Kidney glomerular epithelial cell (primary cell): ENCODE results near the gene PPP2R3B.

Experiments used
- DNase-seq: peaks from one replicate; lab custom pipeline; 2025; lab: John Stamatoyannopoulos, UW

Gene PPP2R3B

DNA sequence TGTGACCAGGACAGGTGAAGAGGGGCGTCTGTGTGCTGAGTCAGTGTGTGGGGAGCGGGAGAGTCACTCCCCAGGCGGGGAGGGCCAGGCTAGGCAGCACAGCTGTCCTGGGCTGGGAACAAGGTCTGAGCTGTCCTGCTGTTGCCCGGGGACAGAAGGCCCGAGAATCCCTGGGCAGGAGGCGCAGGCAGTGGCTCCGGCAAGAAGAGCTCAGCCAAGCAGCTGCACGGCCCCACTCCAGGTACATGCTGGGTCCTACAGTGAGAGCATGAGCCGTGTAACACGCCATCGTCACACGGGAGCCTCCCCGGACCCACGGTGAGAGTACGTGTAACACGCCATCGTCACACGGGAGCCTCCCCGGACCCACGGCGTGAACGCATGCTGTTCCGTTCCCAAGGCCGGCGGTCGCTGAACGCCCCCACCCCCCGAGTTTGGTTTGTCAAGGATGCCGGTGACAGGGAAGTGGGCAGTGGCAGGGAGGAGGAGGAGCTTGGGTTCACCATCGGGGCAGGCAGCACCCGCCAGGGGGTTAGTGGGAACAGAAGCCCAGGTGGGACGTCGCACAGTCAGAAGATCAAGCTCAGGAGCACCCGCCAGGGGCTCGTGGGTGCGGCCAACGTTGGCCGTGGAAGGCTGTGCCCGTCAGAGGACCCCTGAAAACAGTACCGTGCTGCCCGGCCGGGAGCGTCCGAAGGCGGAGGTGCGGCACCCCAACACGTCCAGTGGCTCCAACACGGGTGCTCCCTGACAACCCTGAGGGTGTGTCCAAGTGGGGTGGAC is 15.6 kb downstream of the PPP2R3B start:
- no peak for DNase-seq

DNA sequence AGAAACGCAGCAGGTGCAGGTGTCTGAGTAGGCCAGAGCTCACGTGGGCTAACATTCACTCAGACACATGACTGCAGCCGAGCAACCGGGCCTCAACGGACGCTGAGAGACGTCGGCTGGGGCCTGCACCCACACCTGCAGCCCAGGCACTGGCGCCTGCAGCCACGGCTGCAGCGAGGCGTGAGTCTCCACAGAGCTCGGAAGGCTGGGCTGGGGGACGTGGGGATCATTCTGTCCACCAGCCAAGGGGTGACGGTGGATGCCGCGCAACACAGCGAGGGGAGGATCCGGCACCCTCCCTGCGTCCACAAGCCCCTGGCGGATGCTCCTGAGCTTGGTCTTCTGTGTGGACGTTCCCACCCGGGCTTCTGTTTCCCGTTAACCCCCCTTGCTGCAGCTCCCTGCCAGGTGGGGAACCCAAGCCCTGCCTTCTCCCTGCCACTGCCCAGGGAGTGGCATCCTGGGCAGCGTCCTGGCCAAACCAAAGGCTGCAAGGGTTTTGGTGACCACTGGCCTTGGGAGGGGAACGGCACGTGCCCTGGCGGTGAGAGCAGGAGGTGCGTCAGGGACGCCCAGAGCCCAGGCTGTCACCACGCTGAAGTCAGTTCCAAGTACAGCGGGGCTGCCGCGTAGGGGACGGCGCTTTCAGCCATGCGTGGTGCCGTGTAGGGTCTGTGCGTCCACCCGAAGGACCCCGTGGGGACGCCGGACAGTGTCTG is 16.3 kb downstream of the PPP2R3B start:
- DNase-seq: no peak

DNA sequence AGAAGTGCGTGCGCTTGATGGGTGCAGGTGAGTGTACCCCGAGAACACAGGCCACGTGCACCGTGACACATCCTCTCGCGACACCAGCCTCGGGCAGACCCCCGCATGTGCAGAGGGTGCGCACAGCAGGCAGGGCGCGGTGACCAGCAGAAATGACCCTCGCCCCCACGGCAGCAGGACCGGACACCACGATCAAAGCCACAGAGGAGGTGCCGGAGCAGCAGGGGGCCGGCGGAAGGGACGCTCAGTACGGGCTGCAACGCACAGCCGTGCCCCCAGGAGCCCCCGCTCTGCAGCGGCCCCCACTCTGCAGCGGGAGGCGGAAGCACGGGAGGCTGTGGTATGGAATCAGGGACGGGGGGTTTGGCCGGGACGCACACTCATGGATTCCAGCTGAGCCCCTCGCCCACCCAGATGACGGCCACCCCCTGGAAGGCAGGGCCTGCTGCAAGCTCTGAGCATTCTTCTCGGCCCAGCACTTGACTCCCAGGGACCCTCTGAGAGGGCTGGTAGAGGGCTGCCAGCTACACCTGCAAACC is 17.1 kb downstream of the PPP2R3B start:
- no peak for DNase-seq

DNA sequence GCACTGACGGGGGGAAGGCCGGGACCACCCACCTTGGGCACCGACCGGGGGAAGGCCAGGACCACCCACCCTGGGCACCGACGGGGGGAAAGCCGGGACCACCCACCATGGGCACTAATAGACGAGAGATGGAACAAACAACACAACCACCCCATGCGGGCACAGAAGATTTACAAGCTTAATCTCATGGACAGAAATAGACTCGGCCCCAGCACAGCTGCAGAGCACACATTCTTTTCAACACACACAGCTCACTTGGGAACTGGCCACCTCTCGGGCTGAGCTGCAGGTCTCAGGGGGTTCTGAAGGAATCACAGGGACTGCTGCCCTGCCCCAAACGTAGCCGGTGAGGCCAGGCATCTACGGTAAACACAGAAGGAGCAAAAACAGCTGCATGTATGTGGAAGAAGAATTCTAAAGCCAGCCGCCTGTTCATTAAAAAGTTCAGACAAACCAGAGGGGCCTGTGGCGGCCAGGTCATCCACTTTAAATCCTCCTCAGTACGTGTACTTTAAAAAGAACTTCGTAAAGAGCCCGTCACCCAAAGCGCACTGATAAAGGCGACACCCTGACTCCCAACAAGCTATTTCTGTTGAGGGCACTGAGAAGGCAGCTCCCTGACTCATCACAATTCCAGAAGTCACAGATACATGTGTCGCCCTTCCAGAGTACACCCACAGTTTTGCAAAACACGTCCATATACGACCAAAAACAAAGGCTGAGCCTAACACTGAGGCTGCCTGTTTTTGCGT is 17.7 kb downstream of the PPP2R3B start:
- no peak for DNase-seq

DNA sequence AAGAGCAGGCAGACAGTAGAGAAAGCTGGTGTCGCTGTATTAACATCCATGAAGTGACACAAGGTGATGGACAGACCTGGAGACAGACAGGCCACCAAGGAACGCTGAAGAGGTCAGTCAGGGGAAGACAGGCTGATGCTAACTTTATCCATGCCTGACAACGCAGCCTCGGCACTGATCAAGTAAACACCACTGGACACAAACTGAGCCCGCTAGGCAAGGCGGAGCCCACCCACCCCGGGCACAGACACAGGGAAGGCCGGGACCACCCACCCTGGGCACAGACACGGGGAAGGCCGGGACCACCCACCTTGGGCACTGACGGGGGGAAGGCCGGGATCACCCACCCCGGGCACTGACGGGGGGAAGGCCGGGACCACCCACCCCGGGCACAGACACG is 18.8 kb downstream of the PPP2R3B start:
- DNase-seq: no peak

DNA sequence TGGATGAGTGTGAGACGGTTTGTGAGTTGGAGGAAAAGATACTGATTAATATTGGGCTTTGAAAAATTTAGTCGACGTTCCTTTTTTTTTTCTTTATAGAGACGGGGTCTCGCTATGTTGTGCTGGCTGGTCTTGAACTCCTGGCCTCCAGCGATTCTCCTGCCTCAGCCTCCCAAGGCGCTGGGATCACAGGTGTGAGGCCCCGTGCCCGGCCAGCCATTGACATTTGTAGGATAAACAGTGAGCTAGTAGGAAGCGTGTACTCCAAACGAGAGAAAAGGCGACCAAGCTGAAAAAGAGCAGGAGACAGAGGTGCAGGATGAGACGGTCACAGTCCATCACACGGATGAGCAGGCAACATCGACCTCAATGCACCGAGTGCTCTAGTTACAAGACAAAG is 19.4 kb downstream of the PPP2R3B start:
- no peak for DNase-seq

DNA sequence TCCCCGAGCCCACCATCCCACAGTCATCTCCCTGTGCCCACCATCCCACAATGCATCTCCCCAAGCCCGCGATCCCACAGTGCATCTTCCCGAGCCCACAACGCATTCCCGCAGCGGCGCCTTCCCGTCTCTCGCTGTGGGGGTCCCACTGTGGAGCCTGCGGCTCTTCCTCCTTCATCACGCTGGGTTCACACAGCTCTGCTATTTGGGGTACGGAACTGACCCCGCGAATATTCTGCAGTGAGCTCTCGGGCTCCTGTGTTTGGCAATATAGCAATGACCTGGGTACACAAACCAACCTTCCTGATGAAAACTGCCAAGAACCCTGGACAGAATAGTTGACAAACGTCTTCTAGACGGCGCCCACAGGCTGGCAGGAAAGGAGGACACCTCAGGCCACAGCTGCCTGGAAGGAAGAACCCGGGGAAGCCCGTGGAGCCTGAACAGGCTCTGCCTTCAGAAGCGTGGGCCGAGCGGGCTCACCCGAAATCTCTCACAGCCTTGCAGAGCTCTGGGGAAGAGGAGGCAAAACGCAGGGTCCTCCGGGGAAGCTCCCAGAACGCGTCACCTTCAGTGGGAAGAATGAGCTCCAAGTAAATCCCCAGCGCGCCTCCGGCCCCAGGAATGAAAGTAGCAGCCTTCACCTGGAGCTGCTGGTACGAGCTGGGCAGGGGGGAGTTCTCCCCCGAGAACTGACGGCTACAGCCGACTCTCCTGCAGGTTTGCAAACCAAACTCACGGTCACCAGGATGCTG is 22.9 kb downstream of the PPP2R3B start:
- DNase-seq: no peak

DNA sequence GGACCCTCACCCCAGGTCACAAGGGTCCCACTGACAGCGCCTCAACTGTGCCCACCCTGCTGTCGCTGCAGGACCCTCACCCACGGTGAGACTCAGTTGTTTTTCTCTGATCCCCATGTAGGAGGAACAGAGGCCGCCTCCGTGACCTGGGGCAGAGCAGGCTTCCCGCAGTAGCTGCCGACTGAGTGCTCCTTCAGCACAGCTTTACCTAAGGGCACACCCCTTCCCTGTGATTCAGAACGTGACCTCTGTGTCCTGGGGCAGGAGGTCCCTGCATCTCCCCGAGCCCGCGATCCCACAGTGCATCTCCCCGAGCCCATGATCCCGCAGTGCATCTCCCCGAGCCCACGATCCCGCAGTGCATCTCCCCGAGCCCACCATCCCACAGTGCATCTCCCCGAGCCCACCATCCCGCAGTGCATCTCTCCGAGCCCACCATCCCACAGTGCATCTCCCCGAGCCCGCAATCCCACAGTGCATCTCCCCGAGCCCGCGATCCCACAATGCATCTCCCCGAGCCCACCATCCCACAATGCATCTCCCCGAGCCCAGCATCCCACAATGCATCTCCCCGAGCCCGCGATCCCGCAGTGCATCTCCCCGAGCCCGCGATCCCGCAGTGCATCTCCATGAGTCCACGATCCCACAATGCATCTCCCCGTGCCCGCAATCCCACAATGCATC is 23.6 kb downstream of the PPP2R3B start:
- DNase-seq: no peak

DNA sequence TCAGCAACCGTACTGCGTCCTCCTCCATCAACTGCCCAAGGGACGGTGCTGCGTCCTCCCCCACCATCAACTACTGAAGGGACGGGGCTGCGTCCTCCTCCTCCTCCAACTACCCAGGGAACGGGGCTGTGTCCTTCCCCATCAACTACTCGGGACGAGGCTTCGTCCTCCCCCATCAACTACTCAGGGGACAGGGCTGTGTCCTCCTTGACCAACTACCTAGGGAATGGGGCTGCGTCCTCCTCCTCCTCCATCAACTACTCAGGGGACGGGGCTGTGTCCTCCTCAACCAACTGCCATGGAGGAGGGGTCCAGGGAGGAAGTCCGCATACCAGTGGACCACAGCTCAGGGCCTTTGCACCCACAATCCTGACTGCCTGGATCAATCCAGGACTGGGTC is 24.4 kb downstream of the PPP2R3B start:
- DNase-seq: no peak

DNA sequence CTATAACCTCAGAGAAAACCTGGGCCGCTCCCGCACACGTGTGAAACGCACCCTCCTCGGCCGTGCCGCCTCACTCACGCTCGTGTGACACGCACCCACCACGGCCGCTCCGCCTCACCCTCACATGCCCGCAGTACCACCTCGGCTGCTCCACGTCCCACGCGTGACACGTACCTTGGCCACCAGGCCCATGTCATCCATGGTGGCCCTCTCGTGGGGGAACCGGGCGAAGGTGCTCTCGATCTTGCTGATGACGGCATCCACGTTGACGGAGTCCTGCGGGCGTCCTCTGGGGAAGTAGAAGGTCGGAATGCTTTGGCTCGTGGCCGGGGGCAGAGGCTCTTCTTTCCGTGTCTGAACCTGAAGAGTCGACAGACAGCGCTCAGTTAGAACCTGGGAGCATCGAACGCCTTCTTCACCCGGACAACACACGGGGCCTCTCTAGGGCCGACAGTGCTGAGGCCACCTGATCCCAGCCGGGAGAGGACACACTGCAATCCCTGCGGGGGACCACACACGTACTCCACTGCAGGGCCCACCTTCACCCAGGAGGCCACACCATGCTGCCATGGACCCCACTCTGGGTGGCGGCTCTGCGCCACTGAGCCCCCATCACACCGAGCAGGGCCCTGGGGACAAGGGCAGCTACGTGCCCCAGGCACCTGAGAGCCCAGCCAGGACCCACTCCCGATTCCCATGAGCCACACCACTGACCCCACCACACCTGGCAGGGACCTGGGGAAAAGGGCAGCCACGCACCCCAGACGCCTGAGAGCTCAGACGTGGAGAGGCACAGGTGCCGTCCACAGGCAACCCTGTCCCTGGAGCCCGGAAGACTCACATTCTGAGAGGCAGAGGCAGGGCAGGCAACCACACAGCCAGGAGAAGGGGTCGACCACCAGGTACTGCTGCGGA is 25.2 kb downstream of the PPP2R3B start:
- DNase-seq: no peak

DNA sequence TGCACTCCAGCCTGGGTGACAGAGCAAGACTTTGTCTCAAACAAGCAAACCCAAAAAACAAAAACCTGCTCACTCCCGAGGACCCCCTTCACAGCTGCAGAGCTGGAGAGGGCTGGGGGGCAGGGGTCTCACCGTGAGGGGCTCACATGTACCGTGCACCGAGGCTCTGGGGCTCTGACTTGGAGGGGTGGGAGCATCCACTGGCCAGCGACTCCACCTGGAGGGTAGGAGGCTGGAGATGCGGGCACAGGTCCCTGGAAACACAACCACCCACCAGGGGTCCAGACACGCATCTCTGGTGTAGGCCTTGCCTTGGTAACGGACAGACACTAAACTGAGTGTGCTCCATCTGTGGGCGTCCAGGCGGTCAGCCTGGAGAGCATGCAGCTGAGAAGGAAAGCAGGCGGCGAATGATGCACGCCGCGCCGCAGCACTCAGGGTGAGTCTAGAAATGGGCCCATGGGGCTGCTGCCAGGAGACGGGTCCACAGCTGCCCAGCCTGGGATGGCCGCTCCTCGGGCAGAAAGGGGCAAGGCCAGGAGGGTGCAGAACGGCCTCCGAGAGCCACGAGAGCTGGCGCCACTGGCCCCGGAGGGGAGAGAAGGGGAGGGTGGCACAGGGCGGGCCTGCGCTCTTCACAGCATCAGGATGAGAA is 26.1 kb downstream of the PPP2R3B start:
- DNase-seq: no peak

DNA sequence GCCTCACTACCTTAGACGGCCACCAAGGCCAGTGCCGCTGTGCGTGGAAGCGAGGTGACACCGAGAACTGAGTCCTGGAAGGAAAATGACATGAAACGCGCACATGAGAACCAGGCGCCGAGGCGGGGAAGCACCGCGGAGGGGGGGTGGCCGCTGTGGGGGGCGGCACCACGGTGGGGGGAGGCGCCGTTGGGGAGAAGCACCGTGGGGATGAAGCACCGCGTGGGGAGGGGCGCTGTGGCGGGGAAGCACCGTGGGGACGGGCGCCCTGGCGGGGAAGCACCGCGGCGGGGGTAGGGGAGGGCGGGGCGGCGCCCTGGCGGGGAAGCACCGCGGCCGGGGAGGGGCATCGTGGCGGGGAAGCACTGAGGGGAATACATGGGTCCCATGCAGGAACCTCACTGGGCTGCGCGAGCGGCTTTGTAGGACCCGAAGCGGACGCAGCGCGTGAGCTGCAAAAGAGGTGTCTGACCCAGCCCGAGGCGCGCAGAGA is 28.0 kb downstream of the PPP2R3B start:
- DNase-seq: no peak

DNA sequence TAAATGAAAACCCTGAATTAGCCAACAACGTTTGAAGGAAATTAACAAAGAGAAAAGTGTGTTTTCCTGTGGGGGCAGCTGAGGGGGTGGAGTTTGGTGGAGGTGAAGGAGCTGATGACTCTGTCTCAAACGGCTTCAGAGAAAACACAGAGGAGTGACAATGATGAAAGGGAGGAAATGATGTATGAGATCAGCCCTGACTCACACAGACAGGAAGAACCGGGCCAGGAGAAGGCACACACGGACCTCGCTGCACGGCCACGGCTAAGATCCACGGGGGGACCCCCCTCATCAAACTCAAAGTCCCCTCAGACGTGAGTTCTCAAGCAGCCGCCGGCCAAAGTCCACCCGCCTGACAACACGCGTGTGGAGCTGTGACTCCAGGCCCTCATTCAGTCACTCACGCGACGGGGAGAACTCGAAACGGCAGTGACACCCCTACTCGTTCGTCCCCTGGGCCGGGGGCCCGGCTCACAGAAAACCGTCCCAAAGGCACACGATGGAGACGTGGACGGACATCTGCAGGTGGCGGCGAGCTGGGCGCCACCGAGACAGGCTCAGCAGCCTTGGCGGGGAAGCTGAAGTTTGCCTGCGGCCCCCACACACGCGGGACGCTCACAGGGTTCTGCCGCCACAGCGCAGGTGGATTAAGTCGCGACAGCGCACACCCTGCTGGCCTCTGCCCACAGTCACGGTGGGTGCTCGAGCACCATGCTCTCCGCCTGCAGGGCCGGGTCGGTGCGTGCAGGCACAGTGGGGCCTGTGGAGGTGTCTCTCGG is 28.8 kb downstream of the PPP2R3B start:
- DNase-seq: peak; percentile 26

DNA sequence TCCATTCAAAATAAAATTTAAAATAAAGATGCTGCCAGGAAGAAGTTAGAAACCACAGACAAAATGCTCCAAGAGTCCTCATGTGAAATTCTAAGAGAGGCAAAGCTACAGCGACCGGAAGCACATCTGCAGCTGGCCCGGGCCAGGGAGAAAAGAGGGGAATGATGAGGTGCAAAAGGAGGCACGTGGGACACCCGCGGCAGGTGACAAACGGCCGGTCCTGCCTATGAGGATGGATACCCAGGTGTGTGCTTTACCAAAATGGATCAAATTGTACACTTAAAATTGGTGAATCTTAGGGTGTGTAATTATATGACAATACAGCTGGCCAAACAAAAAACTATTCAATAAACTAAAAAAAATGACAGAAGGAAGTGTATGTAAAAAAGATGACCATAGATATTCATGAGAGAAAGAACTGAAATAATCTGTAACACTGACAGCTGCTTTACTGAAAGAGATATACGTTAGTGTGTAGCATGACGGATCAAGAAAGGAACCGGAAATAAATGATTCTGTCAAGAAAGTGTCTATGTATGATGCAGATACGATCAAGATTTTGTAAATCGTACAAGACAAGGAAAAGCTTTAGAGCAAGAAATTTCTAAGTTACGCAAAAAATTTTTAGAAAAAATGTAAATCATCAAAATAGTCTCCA is 29.5 kb downstream of the PPP2R3B start:
- DNase-seq: no peak

DNA sequence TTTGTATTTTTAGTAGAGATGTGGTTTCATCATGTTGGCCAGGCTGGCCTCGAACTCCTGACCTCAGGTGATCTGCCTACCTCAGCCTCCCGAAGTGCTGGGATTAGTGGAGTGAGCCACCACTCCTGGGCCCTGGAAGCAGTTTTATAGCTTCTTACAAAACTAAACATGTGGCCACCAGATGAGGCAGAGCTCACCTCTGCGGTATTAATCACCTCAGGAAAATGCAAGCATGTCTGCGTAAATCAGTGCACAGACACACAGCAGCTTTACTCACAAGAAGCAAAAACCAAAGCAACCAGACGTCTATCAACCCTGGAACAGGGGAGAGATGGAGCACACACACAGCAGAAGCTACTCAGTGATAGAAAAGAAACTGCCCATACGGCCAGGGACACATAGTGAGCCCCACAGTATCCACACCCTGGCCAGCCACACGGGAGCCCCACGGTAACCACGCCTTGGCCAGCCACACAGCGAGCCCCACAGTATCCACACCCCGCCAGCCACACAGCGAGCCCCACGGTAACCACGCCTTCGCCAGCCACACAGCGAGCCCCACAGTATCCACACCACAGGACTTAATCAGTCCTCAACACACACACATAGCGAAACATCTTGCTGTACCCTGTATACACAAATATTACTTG is 30.2 kb downstream of the PPP2R3B start:
- peak; percentile 22 for DNase-seq

DNA sequence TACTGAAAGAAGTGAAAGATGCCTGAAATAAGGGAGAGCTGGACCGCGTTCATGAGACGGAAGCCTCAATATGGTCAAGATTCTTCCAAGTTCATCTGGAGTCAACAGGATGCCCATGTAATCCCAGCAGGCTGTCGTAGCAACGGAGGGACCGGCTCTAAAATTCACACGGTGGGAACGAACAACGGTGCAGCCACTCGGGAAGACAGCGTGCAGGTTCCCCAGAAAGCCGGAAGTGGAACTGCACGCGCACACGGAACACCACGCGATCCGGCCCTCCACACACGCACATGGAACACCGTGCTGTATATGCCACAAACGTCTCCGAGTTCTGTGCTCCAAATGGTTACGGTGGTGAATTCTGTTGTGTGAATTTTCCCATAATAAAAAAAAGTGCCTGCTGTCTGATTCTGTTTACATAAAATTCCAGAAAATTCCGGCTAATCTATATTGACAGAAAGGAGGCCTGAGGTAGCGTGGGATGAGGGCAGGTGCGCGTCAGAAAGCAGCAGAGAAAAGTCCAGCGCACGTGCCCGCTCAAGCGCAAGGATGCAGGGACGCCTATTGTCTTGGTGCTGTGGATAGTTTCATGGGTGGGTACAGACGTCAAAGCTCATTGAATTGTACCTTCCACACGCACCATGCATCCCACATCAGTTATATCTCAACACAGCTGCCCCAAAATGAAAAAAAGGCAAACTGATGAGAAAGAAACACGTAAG is 31.2 kb downstream of the PPP2R3B start:
- no peak for DNase-seq
